Inferior parietal cortex (tissue), 1 donor: ENCODE data around the gene SLC35E2B.
"Not testable (repeated sequence)": the region's sequence is repeated elsewhere in the genome, so short reads cannot be mapped to it uniquely, and the experiment has no call there.

ENCODE experiments used
- DNase-seq: peaks from one replicate; pipeline ENCODE4 v3.0.0-alpha.2; 2016; ENCODE audit errors: extremely low spot score

Gene SLC35E2B

DNA sequence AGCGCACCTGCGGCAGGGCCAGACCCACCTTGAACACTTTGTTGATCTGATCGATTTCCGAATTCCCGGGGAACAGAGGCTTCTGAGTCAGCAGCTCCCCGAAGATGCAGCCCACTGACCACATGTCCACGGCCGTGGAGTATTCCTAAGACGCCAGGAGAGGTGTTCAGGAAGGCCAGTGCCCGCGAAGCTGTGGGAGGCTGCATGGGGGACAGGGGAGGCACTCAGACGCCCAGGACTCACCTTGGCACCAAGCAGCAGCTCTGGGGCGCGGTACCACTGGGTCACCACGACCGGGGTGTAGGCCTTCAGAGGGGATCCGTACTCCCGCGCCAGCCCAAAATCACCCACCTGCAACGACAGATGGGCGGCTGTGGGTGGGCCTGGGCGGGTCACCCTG is 11.2 kb upstream of the SLC35E2B start:
- DNase-seq: no peak

DNA sequence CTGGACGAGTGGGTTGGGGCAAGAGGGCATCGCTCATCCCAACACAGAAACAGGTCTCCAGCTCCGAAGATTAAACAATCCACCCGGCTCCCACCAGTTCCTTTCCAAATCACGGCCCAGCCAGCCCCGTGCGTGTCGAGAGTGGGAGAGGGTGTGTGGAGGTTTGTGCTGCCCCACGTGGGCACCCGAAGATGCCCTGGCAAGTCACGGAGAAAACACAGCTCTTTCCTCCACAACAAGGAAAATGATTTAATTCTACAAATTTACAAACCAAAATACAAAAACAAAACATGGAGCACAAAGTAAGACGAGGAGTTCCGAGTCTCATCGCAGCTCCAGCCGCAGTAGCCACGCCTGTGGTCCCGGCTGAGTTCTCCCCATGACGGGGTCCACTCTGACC is 9.9 kb upstream of the SLC35E2B start:
- not testable (repeated sequence) for DNase-seq

DNA sequence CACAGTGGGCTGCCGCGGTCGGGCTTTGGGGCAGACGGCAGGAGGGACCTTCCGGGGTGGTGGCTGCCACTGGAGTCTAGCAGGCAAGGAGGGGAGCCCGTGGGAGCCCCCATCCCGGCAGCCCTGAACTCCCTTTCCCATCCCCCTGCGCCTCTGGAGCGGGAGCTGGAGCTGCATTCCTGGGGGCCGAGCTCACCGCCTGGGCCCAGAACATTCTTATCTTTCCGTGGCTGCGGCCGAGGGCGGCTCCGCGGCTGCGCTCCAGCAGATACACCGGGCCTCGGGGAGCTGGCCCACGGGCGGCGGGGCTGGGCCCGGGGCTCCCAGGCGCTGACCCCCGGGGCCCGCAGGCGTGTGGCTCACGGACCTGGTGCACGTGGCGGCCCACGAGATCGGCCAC is 8.0 kb upstream of the SLC35E2B start:
- DNase-seq: not testable (repeated sequence)

DNA sequence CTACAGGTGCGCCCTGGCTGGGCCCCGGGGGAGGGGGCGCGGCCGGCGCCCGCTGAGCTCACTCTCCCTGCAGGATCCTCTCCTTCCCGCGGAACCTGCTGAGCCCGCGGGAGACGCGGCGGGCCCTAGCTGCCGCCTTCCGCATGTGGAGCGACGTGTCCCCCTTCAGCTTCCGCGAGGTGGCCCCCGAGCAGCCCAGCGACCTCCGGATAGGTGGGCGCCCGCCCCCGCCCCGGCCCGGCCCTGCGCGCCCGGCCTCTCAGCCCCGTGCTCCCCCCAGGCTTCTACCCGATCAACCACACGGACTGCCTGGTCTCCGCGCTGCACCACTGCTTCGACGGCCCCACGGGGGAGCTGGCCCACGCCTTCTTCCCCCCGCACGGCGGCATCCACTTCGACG is 7.5 kb upstream of the SLC35E2B start:
- DNase-seq: not testable (repeated sequence)

DNA sequence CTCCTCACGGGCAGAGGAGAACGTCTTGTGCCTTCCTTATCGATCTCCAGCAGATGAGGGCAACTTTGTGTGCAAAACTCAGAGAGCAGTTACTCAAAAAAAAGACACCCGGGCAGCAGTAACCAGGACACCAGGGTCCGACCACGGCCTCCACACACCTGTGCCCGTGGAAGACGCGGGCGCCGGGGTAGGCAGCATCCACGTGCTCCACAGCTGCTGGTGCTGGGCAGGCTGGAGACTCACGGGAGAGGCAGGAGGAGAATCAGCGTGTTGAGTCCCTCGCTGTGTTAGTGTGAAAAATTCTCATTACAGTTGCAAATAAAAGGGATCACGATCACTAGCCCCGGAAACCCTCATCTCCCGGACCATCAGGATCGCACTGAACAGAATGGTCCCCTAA is 6.5 kb upstream of the SLC35E2B start:
- not testable (repeated sequence) for DNase-seq

DNA sequence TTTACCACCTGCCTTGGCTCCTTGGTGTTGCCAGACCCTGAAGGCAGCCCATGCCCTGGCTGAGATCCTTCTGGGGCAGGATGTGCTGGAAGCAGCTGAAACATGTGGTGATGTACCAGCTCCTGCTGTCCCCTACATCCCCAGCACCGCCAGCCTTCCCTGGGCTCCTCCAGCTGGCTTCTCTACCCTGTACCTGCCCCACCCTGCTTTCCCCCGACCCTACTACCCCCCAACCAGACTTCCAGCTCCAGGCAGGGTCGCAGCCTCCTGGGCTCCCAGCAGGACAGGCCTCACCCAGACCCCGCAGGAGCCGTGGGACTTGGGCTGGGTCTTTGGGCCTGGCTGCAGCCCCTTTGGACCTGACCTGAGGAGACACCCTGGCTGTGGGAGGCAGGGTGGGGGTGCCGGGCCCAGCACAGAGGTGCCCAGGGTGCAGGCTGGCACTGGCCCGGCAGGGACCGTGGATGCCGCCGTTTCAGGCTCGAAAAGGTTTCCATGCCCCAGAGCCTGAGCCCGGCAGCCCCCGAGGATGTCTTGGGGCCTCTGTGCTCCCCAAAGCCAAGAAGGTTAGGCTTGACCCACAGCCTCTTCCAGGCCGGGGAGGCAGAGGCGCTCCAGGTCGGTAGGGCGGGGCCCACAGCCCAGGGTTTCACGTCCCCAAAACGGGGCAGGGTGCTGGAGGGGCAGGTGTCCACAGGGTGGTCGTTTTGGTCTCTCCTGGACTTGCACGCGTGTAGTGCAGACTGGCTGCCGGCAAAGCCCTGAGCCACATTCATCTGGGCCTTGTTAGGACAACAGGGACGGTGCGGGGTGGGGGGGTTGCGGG is 5.0 kb upstream of the SLC35E2B start:
- DNase-seq: not testable (repeated sequence)

DNA sequence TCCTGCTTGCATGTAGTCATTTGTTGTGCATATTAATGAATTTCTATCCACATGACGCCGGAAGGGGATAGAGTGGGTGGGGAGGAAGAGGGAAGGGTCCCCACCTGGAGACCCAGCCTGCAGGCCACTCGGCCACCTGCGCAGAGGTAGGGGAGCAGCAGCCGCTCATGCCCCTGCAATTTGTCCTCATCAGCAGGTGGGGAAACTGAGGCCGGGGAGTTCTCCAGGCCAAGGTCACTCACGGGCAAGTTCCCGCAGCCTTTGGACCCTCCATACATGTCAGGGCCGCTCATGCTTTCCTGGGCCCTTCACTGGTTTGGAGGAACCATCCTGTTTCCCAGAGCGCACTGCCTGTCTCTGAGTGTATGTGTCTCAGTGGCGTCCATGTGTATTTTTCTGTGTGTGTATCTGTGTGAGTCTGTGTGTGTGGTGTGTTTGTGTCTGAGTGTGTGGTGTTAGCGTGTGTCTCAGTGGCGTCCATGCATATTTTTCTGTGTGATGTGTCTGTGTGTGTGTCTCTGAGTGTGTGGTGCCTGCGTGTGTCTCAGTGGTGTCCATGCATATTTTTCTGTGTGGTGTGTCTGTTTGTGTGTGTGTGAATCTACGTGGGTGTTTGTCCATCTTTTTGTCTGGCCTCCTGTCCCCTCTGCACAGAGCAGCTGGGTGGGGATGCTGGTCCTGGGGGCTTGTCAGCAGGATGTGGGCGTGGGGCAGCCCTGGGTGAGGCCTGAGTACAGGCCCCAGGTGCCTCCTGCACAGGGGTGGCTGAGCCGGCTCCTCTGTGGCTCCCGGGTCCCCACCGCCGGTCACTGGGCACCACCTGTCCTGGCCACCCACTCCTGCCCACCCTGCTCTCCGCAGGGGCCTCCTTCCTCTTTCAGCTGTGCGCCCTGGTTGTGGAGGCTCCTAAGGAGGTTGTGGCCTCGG is 4.1 kb upstream of the SLC35E2B start:
- not testable (repeated sequence) for DNase-seq

DNA sequence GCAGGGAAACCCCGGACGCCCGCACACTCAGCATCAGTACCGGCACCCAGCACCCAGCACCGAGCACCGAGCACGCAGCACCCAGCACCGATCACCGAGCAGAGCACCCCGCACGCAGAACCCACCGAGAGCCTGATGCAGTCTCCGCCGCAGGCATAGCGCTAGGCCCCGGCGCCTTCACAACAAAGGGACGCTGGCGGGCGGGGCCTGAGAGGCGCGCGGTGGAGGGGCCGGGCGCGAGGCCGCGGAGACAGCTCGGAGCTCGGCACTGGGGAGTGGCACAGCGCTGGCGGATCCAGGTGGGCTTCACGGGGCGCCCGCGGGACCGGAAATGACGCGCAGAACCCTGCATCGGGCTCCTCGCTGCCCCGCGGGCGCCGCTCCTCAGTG is 276 bp downstream of the SLC35E2B start:
- peak; percentile 41 for DNase-seq

DNA sequence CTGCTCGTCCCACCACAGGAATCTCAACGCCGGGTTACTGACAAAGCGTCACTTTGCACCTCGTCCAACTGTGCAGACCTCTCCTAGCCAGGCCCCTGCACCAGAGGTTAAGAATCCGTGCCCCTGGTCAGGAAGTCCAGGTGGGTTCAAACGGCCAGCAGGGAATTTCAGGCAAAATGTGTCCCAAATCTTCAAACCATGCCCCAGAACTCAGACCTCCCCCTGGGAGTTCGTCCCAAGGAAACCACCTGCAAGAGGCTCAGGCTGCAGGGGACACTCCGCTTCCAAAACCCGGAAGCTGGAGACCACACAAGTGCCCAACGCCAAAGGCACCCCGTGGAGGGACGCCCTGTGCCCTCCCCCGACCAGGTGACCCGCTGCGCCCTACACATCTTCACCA is 1.2 kb downstream of the SLC35E2B start:
- not testable (repeated sequence) for DNase-seq

DNA sequence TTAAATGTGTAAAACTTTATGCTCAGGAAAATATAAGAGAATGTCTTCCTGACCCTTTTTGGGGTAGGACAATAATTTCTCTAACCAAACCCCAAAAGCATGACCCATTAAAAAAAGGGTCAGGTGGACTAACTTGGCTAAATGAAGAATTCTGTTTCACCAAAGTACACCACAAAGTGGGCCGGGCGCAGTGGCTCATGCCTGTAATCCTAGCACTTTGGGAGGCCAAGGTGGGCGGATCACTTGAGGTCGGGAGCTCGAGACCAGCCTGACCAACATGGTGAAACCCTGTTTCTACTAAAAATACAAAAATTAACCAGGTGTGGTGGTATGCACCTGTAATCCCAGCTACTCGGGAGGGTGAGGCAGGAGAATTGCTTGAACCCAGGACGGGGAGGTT is 3.1 kb downstream of the SLC35E2B start:
- not testable (repeated sequence) for DNase-seq

DNA sequence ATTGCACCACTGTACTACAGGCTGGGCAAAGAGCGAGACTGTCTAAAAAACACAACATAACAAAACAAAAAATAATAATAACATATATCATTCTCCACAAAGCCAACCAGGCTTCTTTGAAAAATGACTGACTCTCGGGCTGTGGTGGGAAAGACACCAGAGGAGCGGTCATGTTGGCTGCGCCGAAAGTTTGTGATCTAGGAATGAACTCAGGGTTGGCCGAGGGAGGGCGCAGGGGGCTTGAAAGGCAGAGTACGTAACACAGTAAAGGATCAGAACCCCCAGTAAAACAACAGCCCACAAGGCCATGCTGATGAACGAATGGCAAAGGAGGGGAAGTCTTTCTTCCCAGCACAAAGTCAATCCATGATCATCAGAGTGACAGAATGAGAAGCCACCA is 4.7 kb downstream of the SLC35E2B start:
- DNase-seq: no peak

DNA sequence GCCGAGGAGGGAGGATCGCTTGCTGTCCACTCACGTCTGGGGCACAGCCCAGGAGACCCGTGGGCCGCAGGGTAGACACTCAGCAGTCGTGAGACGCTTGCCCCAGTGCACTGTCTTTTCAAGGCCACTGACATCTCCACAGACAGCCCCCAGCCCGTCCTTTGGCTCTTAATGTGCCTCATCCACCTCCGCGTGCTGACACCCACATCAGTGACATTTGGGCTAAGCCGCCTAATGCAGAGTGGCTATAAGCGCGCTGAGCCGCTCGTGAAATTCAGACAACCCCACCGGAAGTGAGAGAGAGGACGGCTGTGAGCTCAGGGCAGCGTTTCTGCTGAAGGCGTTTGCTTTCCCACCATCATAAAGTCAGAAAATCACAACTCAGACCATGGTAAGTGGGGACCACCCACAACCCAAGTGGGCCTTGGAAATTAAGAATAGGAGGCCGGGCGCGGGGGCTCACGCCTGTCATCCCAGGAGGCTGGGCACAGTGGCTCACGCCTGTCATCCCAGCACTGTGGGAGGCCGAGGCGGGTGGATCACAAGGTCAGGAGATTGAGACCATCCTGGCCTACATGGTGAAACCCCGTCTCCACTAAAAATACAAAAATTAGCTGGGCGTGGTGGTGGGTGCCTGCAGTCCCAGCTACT is 8.4 kb downstream of the SLC35E2B start:
- no peak for DNase-seq

DNA sequence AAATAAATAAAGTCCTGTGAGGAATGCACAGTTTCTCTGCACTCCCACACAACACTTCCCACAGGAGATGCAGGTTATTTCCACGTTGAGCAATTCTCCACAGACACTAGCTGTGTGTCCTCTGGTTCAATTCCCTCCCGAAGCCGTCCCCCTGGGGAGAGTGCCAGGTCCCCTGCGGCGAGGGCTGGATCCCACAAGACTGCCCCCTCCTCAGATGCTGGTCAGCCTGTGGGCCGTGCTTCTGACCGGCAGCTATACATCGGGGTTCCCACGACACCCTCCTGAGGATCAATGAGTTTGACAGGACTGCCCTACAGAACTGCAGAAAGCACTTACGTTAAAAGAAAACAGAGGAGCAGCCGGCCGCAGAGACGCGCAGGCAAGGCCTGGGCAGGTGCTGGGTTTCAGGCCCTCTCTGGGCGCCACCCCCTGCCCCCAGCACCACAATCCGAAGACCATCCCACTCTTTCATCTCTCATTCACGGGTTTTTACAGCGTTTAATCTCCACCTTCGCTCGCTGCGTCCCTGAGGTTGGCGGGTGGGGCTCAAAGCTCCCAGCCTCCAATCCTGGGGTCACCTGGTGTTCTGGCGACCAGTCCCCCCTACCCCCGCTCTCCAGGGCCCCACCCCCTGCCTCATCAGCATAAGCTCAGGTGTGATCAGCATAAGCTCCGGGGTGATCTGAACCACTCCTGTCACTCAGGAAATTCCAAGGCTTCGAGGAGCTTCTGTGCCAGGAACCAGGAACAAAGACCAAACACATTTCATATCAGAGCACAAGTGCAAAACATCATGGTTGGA is 9.3 kb downstream of the SLC35E2B start:
- DNase-seq: no peak

DNA sequence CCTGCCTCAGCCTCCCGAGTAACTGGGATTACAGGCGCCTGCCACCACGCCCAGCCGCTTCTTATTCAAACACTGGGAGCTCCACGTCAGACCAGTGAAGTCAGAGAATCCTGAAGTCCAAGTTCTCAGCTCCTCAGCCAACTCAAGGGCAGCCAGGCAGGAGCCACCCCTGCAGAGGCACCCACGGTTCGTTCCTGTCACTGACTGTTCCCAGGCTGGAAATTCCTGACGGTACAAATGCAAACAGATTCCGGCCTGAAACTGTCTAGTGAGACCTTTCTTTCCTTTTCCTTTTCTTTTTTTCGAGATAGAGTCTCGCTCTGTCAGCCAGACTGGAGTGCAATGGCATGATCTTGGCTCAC is 11.7 kb downstream of the SLC35E2B start:
- no peak for DNase-seq

DNA sequence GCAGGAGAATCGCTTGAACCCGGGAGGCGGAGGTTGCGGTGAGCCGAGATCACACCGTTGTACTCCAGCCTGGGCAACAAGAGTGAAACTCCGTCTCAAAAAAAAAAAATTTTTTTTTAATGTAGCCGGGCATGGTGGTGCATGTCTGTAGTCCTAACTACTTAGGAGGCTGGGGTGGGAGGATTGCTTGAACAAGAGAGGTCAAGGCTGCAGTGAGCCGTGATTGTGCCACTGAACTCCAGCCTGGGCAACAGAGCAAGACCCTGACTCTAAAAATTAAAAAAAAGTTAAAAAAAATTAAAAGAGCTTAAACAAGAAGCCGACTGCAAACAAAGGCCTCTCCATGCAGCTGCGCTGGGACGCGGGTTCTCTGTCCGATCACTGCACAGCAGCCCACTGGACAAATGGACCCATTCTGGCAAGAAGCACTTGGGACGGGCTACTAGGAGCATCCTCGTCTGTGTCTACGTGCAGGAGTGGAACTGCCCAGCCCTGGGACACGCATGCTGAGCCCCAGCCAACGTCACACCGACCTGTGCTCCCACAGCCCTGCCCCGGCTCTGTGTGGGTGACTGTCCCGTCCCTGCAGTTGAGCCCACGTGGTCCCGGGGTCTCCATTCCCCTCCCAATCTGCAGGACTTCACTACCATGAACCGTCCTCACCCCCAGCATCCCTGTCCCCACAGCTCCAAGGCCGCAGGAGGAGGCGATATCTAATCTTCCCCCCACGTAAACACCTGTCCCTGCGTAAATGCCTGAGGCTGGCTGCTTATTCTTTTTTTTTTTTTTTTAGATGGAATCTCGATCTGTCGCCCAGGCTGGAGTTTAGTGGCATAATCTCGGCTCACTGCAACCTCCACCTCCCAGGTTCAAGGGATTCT is 12.3 kb downstream of the SLC35E2B start:
- no peak for DNase-seq

DNA sequence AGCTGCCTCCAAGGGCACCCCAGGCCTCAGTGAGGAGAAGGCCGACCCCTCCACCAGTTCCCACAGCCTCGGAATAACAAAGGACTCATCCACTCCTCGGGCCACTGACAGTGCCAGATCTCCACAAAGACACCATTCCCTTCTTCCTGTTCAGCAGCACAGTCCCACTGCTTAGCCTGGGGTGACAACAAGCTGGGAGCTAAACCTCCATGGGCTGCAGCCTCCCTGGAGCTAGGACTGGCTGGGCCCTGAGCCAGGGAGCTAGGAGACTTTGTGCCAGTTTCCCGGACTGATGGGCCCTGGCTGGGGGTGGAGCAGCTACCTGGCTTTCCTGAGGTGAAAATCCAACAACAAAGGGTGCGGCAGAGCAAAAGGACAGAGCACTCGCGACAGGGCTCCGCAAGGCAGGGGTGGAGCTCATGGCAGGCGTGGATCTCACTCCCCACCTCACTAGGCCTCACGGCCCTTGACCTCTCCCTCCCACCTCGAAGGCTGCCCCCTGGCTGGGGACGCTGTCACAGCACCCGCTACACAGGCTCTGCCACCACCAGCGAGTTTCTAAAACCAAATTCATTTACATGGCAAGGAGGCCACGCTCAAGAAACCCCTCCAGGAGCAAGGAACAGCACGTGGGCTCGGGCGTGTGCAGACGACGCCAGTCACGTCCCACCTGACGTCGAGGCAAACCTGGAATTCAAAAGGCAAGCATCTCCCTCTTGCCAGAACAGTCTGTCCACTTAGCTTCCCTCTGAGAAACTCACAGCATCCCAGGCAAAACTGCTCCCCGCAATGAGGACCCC is 13.8 kb downstream of the SLC35E2B start:
- no peak for DNase-seq

DNA sequence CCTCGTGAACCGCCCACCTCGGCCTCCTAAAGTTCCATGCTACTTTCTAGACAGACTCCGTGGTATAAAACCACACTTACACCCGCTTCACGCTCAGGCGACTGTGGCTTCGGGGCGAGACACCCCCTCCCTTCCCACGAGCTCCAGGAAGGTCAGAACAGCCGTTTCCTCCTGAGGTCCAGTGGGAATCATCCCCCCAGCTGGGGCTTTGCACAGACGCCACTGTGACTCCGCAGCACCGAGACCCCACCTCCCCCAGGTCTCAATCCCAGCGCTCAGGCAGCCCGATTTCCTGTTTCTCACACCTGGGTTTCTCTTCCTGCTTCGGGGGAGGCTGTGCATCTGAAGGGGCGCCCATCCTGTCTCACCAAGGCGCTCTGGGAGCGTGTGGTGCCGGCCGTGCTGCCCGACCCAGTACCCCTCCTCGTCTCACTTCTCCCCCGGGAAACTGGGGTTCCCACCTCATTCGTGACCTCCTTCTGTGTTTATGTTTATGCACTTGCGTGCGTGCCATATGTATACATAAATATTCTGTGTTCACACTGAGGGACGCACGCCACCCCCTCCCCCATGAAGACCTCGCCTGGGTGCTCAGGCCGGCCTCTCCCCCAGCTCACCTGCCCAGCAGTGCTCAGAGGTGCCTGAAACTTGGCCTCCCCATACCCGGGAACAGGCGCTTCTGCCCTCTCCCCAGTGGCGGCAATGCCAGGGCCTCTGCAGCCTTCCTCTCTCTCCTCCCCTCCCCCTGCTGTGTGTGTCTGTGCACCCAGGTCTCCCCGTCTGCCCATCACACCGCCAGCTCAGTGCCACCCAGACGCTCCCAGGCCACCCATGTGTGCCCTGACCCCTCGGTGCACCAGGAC is 14.6 kb downstream of the SLC35E2B start:
- no peak for DNase-seq

DNA sequence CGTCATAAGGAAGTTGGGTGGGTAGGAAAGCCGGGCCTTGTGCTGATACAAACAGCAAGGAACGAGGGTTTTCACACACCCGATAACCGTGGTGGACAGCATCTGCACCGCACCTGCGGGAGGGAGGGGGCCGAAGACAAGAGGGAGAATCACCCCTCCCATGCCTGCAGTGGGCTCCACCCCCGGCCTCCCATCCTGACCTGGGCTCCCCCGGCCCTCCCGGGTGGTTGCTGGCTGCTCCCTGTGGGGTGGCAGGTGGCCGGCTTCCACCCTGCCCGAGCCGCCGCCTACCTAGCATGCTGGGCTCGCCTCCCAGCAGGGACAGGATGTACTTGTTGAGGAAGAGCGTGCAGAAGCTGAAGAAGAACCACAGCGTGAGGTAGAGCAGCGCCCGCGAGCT is 16.5 kb downstream of the SLC35E2B start:
- DNase-seq: not testable (repeated sequence)

DNA sequence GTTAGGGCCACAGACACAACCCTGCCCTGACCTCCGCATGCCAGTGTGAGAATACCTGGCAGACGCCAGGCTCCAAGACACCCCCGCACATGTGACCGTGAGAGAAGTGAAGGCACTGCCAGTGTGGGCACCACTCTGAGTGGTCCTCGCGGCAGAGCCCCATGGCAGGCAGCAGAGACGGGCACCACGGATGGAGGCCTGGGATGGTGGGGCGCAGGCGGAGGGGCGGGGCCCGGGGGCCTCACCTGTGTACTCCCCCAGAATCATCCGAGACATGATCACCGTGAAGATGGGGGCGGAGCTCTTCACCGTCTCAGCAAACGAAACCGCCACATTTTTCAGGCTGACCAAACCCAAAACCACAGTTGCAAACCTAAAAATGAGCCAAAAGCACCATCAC is 17.4 kb downstream of the SLC35E2B start:
- DNase-seq: not testable (repeated sequence)
